Smooth muscle cell (in vitro differentiated cells): ENCODE results near the gene TPCN1. TPM values are rescaled to one million over a fixed set of nuclear protein-coding genes. Genes with fewer than 3 reads are reported as not detected.

Experiments
- DNase-seq: peaks from one replicate; lab custom pipeline; 2025; ENCODE audit not compliant: unreplicated experiment; lab: John Stamatoyannopoulos, UW
- H2AFZ ChIP-seq: fragments of 200-600 bp; sonication (generic); 2 replicates; pipeline ENCODE4 v1.6.0; 2016; ENCODE audit warnings: antibody characterized with exemption, low read depth, mild to moderate bottlenecking
- H3F3A ChIP-seq: fragments of 200-600 bp; sonication (generic); 2 replicates; pipeline ENCODE4 v1.6.0; 2017; ENCODE audit warnings: antibody characterized with exemption, low read depth
- H3K27ac ChIP-seq: fragments of 200-600 bp; sonication (generic); 2 replicates; pipeline ENCODE4 v1.5.1; 2016; ENCODE audit warnings: low read depth, mild to moderate bottlenecking
- H3K27me3 ChIP-seq: fragments of 200-600 bp; sonication (generic); 2 replicates; pipeline ENCODE4 v1.6.1; 2016; ENCODE audit warnings: low read depth, mild to moderate bottlenecking
- H3K36me3 ChIP-seq: fragments of 200-600 bp; sonication (generic); 2 replicates; pipeline ENCODE4 v1.5.1; 2016; ENCODE audit warnings: low read depth
- H3K4me1 ChIP-seq: fragments of 200-600 bp; sonication (generic); 2 replicates; pipeline ENCODE4 v1.5.1; 2016; ENCODE audit warnings: low read depth
- H3K4me2 ChIP-seq: fragments of 200-600 bp; sonication (generic); 2 replicates; pipeline ENCODE4 v1.6.0; 2016; ENCODE audit warnings: mild to moderate bottlenecking
- H3K4me3 ChIP-seq: fragments of 200-600 bp; sonication (generic); 2 replicates; pipeline ENCODE4 v1.5.1; 2016; ENCODE audit warnings: mild to moderate bottlenecking
- H3K79me2 ChIP-seq: fragments of 200-600 bp; sonication (generic); 2 replicates; pipeline ENCODE4 v1.6.0; 2016; ENCODE audit warnings: low read depth, mild to moderate bottlenecking
- H3K9ac ChIP-seq: fragments of 200-600 bp; sonication (generic); 2 replicates; pipeline ENCODE4 v1.6.0; 2016; ENCODE audit warnings: low read depth
- H3K9me3 ChIP-seq: fragments of 200-600 bp; sonication (generic); replicated peaks from 2 replicates; pipeline ENCODE4 v1.5.1; 2016; ENCODE audit warnings: low read depth
- H4K20me1 ChIP-seq: fragments of 200-600 bp; sonication (generic); 2 replicates; pipeline ENCODE4 v1.6.0; 2016; ENCODE audit warnings: low read depth
- WGBS: methylation state at CpG from one replicate; pipeline ENCODE4 v1.1.7; 2016; ENCODE audit warnings: low lambda C conversion rate; 5-methylcytosine and 5-hydroxymethylcytosine counted together
- polyA plus RNA-seq: library from polyadenylated mRNA; unstranded; fragments of >200 nt; fragmentation: Nextera tagmentation; extraction: Ambion mirVana; gene quantifications from 2 replicates; pipeline ENCODE4 v1.2.1, GENCODE V29; 2016
- total RNA-seq: library from RNA; depleted of rRNA; stranded (reverse); fragments of >200 nt; gene quantifications from 2 replicates; pipeline ENCODE4 v1.2.3, GENCODE V29; 2014
- TF ChIP-seq, protein P1 (sequence below): fragments of 200-600 bp; sonication (generic); IDR thresholded peaks from 2 replicates; pipeline ENCODE4 v1.5.1; 2017; ENCODE audit warnings: borderline replicate concordance, mild to moderate bottlenecking, antibody characterized with exemption; ENCODE audit not compliant: insufficient read depth, poor library complexity, severe bottlenecking

The TPCN1 gene
- total and polyA plus RNA-seq, 2 experiments from 2014 or later, result 12.9 to 29.2 TPM

DNA sequence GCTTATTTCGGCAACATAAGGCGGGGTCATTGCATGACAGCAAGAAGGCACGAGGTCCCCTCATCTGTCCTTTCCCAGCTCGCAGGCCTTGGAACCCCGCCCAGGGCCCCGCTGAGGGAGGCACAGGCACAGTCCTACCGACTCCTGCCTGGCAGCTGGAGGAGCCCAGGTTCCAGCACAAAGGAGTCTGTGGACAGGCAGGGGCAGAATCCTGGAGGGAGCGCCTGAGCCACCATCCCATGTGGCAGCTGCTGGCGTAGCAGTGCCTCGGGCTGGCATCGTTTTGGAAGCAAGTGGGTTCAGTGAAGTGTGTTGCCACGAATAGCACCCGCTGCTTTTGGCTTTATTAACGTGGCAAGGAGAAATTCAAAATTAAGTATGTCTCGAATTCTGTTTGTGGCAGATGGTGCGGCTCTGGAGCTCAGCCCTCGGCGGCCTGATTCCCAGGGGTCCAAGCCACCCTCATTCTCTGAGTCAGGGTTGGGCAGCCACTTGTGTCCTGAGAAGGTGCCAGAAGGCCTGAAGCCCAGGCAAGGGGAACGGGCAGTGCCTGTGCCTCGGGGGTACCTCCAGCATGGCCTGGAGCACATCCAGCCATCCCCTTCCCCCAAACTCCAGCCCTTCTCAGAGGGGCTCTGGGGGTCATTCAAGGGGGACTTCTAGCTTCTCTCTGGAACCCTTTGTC lies 77.7 kb downstream of the TPCN1 start:
- Histone ChIP-seq H3K4me1 (peaks cover 8% of the 10 kb centered on the region), H3K4me3 (no peak overlapping the region), H3K9me3 (no peaks in the 10 kb centered on the region), H3K79me2 (no peaks in the 10 kb centered on the region), H3K9ac (peak overlapping the region; percentile 55), H3F3A (no peaks in the 10 kb centered on the region), H3K27ac (peak overlapping the region; percentile 82), H2AFZ (no peak overlapping the region), H4K20me1 (no peaks in the 10 kb centered on the region), H3K27me3 (no peaks in the 10 kb centered on the region), H3K4me2 (peak overlapping the region; percentile 71), H3K36me3 (no peaks in the 10 kb centered on the region)
- DNase-seq, result no peak
- WGBS, result 89% methylated on average over 20 of the region's 20 CpGs
- TF ChIP-seq, protein P1, sequence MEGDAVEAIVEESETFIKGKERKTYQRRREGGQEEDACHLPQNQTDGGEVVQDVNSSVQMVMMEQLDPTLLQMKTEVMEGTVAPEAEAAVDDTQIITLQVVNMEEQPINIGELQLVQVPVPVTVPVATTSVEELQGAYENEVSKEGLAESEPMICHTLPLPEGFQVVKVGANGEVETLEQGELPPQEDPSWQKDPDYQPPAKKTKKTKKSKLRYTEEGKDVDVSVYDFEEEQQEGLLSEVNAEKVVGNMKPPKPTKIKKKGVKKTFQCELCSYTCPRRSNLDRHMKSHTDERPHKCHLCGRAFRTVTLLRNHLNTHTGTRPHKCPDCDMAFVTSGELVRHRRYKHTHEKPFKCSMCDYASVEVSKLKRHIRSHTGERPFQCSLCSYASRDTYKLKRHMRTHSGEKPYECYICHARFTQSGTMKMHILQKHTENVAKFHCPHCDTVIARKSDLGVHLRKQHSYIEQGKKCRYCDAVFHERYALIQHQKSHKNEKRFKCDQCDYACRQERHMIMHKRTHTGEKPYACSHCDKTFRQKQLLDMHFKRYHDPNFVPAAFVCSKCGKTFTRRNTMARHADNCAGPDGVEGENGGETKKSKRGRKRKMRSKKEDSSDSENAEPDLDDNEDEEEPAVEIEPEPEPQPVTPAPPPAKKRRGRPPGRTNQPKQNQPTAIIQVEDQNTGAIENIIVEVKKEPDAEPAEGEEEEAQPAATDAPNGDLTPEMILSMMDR, result no peak

DNA sequence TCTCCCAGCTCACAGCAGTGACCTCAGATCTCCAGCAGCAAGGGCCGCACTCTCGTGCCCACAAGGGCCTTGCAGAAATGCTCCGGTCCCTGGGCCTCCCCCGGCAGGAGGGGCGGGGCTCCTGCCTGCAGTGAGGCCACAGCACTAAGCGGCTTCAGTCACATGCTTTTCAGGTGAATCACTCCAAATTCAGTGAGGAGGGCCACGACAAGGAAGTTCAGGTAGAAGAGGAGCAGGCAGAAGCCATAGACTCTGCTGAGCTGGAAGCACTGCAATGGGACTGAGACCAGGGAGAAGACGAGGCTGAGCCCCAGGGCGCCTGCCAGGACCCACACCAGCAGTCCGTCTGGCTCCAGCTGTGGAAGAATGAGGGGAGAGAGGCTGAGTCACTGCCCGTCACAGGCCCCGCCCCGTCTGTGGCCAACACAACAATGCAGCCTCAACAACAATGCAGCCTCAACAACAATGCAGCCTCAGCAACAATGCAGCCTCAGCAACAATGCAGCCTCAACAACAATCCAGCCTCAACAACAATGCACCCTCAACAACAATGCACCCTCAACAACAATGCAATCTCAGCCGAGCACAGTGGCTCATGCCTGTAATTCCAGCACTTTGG lies 78.5 kb downstream of the TPCN1 start:
- H3K36me3 ChIP-seq, result no peaks in the 10 kb centered on the region
- peak; percentile 46 for DNase-seq
- peak overlapping the region; percentile 71 for H3K4me2 ChIP-seq
- peak overlapping the region; percentile 82 for H3K27ac ChIP-seq
- TF ChIP-seq, protein P1, result no peak
- H3F3A ChIP-seq, result no peaks in the 10 kb centered on the region
- no peak overlapping the region for H2AFZ ChIP-seq
- H3K27me3 ChIP-seq, result no peaks in the 10 kb centered on the region
- no peaks in the 10 kb centered on the region for H3K9me3 ChIP-seq
- no peak overlapping the region for H3K4me3 ChIP-seq
- H3K79me2 ChIP-seq, result no peaks in the 10 kb centered on the region
- WGBS, result 16% methylated on average over 14 of the region's 14 CpGs
- peak overlapping the region; percentile 55 for H3K9ac ChIP-seq
- no peaks in the 10 kb centered on the region for H4K20me1 ChIP-seq
- H3K4me1 ChIP-seq, result peaks cover 8% of the 10 kb centered on the region

- no peaks in the 10 kb centered on the region for H3K79me2 ChIP-seq
- DNase-seq, result no peak
- WGBS, result 93% methylated on average over 6 of the region's 6 CpGs
- no peaks in the 10 kb centered on the region for H3K36me3 ChIP-seq
- H3K4me3 ChIP-seq, result no peak overlapping the region
- no peak overlapping the region for H3K27ac ChIP-seq
- no peaks in the 10 kb centered on the region for H3K27me3 ChIP-seq
- H3K4me2 ChIP-seq, result no peak overlapping the region
- no peaks in the 10 kb centered on the region for H4K20me1 ChIP-seq
- H3K9ac ChIP-seq, result no peak overlapping the region
- peaks cover 12% of the 10 kb centered on the region for H3K4me1 ChIP-seq
- TF ChIP-seq, protein P1, result no peak
- no peaks in the 10 kb centered on the region for H3F3A ChIP-seq
- H3K9me3 ChIP-seq, result no peaks in the 10 kb centered on the region
- H2AFZ ChIP-seq, result no peak overlapping the region
Observed at GRCh38 chr12:113301811-113302210, 80.5 kb downstream of the TPCN1 start.
